ENCODE data around the gene ARF1.

Gene ARF1

DNA sequence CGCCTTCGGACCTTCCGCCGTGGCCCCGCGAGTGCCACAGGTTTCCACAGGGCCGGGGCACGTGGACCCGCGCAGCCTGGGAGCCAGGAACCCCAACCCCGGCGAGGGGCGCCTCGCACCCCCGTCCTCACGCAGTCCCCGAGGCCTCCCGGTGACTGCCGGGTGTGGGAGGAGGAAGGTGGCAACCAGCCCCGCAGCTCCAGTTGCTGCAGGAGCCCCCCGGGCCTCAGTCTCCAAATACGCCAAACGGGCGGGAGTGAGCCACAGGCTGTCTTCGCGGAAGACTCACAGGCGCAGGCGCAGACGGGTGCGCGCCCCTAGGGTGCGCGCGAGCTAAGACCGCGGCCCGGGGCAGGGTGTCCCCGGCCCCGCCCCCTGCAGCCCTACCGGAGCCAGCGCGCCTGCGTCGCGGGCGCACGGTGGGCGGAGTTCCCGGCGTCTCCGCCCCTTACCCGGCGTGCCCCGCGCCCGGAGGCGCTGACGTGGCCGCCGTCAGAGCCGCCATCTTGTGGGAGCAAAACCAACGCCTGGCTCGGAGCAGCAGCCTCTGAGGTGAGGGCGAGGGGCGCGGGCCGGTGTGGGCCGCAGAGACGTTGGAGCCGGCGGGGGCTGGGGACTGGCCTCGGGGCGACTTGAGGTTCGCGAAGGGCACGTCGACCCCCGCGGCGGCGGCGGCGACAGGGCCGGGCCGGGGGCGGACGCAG lies at the start of gene ARF1:
TSS of gene ARF1 (plus strand) at position 495 of the 704 bp plus-strand sequence. CDS start 14,407 bp downstream, outside the sequence.
- peak; percentile 54 for DNase-seq

DNA sequence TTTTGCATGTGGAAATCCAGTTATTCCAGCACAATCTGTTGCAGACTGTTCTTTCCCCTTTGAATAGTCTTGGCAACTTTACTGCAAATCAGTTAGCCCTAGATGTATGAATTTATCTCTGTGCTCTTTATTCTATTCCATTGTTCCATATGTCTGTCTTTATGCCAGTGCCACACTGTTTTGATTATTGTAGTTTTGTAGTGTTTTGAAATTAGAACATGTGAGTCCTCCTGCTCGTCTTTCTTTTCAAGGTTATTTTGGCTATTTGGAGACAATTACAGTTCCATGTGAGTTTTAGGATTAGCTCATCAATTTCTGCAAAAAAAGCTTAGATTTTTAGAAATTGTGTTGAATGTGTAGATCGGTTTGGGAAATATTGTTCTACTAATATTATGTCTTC lies 49.1 kb upstream of the ARF1 start:
- no peak for DNase-seq

DNA sequence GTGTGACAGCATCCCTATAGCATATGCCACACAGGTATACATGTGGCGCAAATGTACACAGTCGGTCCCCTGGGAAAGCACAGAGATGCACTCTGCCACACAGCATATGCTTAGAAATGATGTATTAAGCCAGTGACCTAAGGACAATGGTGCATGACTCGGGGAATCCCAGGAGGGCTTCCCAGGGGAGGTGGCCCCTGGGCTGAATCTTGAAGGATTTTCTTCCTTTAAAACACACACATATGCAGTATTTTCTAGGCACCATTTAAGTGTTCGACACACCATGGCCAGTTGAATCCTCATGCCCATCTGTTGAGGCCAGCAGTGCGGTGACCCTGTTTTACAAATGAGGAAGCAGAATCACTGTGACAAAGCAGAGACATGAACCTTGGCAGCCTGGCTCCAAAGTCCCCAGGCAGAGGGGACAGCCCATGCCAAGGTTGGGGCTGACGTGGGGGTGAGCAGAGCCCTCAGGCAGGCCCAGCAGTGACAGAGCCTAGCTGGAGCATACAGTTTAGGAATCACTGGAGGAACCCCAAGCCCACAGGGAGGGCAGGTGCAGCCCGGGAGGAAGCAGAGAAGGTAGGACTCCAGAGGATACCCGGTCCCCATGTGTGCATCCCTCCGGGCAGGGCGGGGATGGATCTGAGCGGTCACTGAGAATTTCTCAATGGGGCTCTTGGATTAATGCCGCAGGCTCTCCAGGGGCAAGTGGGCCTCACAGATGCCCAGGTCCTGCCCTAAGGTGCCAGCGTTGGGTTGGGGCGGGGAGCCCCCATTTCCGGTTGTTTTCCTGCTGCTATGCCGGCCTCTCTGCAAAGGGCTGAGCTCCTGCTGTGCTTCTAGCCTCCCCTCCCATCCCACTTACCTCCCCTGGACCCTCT lies 47.3 kb upstream of the ARF1 start:
- no peak for DNase-seq

DNA sequence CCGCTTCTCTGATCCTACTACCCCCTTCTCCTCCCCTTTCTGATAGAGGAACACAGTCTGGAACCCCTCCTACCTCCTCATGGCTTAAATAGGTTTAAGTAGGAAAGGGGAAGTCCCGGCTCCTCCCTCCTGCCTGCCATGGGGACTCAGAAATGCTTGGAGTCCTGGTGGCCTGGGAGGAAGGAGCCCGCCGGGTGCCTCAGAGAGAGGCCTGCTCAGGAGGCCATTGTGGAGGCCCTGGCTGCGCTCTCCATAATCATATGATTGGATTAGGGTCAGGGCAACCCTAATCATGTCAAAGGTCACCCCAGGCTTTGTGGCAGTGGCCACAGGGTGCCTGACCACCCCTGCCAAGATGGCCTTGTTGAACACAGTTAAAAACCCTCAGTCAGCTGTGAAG lies 46.7 kb upstream of the ARF1 start:
- no peak for DNase-seq

DNA sequence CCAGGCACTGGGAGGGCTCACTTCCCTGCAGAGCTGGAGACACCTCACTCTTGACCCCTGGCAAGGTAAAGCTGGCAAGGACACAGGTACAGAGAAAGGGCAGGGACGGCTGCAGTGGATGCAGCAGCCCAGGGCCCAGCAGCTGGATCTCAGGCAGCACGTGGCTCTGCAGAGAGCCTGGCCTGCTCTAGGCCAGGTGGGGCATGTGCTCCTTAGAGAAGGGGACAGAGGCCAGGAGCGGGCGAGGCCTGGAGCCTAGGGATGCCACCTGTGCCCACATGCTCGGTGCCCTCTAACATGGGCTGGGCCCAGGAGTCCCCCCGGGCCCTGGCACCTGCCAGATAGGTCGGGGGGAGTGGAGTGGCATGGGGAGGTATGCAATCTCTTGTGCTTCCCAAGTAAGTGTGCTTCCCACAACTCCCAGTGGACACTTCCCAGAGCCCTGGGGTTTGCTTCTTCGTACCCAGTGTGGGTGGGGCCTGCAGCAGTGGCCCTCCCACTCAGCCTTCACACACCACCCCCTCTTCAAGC lies 45.7 kb upstream of the ARF1 start:
- DNase-seq = no peak

DNA sequence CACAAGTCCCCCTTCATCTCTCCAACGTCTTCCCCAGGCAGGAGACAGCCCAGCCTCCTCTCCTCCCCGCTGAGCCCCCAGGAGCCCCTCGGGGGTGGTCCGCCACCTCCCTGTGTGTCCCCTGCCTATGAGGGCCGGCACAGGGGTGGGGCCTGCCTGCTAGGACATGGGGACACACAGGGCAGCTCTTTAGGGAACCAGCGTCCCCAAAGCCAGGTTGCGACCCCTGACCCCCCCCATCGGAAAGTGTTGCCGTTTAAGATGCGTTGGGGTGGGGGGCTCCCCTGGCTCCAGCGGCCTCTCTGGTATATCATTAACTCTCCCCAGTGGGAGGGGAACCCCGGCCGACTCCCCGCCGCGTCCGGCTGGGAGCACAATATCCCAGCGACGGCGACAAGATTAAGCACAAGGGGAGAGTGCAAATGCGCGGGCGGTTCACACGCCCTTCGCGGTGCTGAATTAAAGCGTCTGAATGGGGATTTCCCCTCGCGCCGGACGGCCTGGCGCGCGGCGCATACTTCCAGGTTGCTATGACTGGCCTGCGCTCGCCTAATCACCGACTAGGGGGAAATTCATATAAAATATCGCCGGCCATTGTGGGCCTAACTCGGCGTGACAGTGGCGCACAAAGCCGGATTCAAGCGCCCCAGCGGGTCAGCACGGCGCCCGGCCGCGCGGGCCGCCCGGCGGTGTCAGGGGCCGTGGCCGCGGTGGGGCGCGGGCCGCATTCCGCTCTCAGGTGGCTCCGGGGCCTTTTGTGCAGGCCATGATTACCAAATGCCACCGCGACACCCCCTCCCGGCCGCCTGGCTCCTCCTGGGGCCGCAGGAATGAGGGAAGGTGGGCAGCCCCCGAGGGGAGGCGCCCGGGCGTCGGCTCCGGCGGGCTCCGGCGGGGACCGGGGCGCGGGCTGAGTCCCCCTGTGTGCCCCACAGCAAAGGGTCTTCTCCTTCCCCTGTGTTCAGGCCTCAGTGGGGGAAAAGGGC lies 44.8 kb upstream of the ARF1 start:
- no peak for DNase-seq

DNA sequence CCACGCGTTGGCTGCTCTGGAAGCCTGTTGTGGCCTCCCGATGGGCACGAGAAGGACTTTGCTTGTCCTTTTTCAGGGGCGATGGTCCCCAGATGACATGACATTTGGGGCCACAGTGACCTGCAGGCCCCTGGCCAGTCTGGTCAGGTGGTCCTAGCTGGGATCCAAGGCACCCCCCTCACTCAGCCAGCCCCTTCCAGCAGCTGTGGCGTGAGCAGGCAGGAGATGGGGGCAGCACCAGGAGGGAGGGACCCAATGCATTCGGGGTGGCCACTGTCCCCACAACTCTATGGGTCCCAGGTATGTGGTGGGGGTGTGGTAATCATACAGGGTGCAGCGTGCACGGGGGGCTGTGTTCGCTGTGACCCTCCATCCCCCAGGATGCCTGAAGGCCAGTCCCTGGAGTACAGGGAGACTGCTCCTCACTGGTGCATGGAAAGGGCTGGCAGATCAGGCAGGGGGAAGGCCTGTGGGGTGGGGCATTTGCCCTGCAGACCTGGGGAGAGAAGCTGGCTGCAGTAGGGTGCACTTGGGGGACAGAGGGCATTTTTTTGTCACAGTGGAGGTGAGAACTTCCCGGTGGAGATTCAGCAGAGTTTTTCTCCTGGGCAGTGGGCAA lies 44.0 kb upstream of the ARF1 start:
- no peak for DNase-seq

DNA sequence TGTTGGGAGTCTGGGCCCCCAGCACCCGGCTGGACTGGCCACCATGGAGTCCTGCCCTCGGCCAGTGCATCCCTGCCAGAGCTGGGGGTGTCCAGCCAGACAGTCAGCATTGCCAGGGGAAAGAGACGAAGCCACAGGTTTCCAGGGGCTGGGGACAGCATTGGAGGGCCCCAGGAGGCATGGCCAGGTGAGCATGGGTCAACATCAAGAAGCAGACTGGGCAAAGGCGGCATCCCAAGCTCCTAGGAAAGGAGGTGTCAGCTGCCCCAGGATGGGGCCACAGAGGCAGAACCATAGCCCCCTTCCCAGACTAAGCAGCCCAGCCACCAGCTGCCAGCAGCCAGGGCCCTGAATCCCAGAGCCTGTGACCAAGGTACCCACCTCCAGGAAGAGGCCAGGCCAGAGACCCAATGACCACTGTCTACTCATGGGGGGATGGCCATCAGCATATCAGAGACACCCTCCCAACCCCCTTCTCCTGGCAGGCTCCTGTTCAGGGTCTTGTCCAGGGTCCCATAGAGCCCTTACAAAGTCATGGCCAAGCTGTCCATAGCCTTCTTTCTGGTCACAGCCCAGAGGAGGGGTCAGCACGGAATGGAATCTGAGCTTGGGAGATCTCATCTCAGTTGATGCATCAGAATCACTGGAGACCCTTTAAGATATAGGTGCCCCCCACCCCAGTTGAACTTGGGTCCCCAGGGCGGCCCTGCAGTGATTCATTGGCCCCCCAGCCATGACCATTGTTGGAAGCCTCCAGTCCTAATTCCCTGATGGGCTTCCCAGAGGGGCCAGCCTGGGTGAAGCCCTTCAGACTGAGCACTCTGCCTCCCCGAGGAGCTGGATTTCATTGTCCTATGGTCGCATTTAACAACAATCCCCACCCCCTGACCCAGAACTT lies 43.3 kb upstream of the ARF1 start:
- no peak for DNase-seq

DNA sequence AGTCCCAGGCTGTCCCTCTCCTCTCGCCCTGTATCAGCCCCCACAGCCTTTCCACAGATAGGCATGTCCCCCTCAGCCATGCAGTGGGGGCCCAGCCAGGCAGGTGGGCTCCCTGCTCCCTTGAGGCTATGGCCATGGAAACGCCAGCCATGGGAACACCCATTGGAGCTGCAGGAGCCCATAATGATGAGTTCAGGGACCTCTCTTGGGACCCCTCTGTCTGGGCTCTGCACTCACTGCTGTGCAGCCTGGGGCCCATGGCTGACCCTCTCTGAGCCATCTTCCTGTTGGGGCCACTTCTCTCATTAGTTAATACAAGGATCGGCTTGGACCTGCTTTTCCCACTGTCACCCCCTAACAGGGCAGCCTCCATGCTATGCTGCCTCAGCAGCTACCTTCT lies 42.5 kb upstream of the ARF1 start:
- no peak for DNase-seq

DNA sequence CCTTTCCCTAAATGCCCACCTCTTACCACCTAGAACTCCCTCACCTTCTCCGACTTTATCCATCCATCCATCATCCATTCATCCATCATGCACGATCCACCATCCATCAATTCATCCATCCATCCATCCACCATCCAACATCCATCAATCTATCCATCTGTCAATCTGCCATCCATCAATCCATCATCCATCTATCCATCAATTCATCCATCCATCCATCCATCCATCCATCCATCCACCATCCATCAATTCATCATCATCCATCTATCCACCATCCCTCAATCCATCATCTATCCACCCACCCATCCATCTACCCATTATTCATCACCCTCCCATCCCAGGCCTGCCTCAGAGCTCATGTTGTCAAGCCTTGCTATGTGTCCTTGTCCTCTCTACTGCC lies 41.2 kb upstream of the ARF1 start:
- no peak for DNase-seq

DNA sequence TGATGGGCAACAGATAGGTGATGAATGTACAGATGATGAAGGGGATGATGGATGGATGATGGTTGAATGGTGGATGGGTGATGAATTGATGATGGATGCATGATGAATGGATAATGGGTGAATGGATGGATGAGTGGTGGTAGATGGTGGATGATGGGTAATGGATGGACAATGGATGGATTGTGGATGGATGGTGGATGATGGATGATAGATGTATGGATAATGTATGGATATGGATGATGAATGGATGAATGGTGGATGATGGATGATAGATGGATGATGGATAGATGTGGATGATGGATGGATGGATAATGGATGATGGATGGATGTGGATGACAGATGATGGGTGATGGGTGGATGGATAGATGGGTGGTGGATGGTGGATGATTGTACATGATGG lies 40.0 kb upstream of the ARF1 start:
- no peak for DNase-seq

DNA sequence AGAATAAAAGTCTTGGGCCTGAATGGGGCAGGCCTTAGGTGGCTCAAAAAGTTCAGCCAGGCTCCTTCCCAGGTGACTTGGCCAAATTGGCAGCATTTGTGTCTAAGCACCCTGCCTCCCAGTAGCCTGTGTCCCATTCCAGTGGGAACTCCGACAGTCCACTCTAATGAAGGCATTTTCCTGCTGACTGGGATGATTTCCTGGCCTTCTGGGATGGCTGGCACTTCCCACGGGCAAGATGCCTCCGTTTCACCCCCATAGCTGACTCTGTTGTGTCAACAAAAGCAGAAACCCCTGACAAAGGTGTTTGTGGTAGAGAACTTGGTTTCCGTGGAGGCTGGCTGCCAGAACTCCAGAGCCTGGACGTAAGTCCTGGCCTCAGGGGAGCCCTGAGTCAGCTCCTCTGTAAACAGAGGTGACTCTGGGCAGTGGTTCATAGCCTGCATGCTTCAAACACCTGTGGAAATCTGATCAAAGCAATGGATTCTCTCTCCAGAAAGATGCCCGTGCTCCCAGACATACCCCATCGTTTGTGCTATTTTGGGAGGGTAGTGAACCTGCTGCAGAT lies 39.1 kb upstream of the ARF1 start:
- DNase-seq = no peak

DNA sequence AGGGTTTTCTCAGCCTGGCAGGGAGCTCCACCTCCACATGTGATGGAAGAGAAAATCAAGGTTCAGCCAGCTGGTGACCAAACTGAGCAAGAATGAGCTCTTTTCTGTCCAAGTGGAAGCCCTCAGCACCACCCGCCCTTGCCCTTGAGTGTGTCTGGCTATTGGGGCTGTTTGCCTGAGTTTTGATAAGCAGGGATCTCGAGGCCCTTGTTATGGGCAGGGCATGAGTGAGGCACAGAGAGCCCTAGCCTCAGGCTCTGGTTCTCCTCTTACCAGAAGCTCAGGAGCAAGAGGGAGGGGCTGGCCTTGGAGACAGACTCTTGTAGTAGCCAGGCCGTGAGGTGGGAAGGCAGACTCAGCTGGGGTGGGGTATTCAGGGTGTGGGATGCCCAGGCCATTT lies 37.5 kb upstream of the ARF1 start:
- DNase-seq = no peak

DNA sequence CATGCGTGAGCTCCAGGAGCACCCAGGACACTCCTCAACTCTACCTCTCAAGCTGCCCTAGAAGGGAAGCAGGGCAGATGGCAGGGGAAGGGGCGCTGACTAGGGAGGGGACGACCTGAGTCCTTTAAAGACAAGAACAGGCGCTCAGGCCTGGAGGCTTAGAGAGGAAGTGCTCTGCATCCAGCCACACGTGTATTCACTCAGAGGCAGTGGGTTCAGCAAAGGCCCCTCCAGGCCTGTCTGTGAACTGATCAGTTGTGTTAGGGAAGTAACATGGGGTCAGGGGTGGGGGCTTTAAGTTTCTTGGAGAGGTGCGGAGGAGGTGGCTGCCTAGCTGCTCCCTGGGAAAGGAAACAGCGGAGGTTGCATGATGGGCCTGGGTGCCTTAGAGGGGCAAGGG lies 37.1 kb upstream of the ARF1 start:
- no peak for DNase-seq

DNA sequence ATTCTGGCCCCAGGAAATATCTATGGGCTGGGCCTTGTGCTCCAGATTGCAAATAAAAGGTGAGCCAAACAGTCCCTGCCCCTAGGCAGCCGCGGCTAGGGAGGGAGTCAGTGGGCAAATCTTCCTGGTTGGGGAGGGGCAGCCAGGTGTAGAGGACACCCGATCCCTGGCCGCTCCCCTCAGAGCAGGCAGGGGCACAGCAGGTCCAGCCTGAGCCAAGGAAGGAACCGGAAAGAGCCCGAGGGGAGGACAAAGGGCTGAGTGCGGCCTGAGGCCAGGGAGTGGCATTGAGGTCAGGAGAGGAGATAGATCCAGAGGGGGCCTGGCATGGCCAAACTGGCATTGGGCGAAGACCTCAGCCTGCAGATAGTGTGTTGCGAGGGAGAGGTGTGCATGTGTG lies 36.6 kb upstream of the ARF1 start:
- DNase-seq = no peak

DNA sequence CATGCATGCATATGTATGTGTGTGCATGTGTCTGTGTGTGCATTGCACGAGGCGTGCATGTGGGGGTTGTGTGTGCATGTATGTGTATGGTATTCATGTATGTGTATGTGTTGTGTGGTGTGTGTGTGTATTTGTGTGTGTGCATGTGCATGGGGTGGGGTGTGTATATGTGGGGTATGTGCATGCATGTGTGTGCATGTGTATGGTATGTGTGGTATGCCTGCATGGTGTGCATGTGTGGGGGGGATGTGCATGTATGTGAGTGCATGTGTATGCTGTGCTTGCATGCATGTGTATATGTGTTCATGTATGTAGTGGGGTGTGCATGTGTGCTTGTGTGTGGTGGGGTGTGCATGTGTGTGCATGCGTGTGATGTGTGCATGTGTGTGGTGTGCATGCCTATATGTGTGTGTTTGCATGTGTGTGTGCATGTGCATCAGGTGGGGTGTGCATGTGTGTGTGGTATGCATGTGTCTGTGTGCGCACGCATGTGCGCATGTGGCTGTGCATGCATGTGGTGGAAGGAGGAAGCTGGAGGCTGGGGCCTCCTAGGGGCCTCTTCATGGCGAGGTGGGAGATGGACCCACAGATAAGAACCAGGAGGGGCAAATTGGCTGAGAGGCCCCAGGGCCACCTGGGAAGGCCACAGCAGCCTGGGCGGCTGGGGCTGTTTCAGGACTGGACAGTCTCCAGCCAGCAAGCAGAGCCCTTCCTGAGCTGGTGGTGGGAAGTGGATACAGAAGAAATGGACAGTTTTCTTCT lies 35.9 kb upstream of the ARF1 start:
- no peak for DNase-seq

DNA sequence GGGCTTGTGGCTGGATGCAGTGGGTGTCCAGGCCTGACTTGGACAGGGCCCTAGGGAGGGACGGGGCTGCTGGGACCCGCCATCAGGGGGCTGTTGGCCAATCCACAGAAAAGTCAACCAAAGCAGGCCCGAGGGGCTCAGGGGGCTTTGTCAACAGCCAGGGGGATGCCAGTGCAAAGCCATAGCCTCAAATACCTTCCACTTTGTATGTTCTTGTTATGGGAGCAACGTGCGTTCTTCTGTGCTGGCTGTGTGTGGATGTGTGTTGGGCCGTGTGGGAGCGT lies 35.4 kb upstream of the ARF1 start:
- DNase-seq = no peak

DNA sequence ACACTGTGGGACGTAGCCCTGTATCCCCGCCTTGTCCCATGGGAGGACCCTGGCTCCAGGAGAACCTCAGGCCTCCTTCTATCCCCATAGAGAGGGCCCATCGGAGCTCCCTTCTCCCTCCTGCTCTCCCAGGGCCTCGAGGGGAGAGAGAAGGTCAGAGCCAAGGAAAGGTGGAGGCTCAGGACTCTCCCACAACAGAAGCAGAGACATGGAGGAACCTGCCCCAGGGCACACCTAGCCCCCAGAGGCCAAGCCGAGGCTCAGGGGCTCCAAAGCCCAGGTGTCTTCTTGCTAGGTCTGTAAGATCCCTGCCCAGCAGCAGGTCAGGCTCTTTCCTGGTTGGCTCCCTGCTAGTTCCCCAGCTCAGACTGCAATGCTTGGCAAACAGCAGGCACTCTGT lies 34.4 kb upstream of the ARF1 start:
- no peak for DNase-seq

DNA sequence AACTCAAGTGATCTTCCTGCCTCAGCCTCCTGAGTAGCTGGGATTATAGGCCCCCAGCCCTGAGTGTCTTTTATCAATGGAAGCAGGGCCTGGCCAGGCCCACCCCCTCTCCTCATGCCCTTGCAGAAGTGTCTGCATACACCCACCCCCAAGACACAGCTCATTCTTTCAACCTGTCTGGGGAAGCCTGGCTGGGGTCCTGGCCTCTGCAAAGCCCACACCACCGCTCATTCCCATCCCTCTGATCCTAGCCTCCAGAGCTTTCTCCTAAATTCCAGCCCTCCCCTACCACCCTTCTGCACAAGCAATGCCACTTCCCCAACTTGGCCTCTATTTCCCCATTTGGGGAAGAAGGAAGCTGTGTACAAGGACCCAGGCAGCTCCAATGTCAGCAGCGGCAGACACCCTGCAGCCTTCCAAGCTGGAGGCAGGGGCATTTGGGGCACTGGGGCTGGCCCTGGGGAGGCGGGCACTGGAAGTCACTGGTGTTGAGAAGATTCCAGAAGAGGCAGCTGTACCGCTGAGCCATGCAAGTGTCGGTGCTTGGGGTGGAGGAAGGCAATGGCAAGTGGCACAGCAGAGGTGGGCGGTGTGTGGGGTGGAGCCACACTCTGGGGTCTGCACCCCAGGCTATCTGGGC lies 33.7 kb upstream of the ARF1 start:
- no peak for DNase-seq
